Activated CD8-positive, alpha-beta memory T cell treated with anti-CD3 and anti-CD28 coated beads, Interleukin-2, amount 50 U/mL, for 4 hours (primary cell): ENCODE results near the gene USP10.
A peak's percentile ranks its signal among the peaks of the same experiment; 100 is the strongest.
"Not testable (repeated sequence)": the region's sequence is repeated elsewhere in the genome, so short reads cannot be mapped to it uniquely, and the experiment has no call there.

Experiments
- DNase-seq: peaks from one replicate; pipeline ENCODE4 v3.0.0-alpha.2; 2020

USP10 gene

GRCh38 chr16:84729716-84730320 lies 30.0 kb downstream of the USP10 start:
- DNase-seq: no peak

DNA sequence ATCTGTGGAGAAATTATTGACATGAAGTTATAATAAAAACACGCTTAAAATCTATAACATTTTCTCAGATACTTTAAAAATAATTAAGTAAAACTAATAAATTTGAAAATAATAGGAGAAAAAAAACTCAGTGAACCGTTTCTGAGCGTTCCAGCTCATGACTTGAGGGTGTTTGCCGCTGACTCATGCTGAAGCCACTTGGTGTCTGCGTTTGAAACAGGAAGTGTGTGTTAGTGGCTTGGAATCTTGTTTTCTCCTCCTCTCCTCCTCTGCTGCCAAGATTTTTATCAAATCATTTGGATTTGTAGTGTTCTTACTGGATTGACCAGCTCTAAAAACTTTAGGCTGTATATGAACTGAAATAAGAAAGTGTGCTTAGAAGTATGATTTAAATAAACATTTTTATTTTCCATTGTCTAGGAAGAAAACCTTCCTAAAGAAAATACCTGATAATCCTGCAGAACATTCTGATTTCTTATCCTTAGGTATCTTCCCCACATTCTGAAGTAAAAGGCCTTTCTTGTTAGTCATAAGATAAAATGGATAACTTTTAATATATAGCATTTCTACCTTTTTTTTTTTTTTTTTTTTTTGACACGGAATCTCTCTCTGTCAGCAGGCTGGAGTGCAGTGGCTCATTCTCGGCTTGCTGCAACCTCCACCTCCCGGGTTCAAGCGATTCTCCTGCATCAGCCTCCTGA lies 30.8 kb downstream of the USP10 start:
- DNase-seq: peak; percentile 43

DNA sequence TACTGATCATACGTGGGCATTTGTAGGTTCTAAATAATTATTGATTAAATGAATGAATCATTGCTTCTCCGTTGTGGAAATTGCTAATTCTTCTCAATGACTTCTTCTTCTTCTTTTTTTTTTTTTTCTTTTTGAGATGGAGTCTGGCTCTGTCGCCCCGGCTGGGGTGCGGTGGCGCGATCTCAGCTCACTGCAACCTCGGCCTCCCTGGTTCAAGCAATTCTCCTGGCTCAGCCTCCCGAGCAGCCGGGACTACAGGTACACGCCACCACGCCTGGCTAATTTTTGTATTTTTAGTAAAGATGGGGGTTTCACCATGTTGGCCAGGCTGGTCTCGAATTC lies 32.5 kb downstream of the USP10 start:
- not testable (repeated sequence) for DNase-seq

DNA sequence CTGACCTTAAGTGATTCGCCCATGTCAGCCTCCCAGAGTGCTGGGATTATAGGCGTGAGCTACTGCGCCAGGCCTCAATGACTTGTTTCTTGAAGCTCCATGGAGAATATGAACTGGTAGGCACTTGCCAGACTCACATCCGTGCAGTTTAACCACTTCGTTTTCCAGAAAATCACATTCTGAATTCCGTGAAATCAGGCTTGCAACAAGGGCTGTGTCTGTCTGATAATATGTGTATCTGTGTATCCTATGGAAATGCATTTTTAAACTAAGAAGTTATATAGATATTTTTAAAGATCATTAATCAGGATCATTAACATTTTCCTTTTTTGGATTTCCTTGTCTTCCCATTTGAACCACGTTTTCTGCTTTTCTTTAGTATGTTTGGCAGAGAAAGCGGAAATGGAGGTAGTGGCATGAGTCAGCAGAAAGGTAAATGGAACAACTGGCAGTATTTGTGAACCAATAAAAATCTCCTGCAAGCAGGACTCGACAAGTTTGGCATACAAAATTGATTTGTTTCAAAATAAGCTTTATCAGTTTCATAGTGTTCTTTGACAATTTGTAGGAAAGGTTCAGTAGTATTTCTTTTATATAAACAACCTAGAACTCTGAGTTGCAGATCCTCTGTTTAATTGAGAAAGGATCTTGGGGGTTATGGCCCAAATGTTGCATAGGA lies 33.0 kb downstream of the USP10 start:
- no peak for DNase-seq

- peak; percentile 44 for DNase-seq
These were observed 36.2 kb downstream of the USP10 start for GRCh38 chr16:84735849-84736586.

GRCh38 chr16:84737192-84738011 lies 37.6 kb downstream of the USP10 start:
- DNase-seq: no peak

DNA sequence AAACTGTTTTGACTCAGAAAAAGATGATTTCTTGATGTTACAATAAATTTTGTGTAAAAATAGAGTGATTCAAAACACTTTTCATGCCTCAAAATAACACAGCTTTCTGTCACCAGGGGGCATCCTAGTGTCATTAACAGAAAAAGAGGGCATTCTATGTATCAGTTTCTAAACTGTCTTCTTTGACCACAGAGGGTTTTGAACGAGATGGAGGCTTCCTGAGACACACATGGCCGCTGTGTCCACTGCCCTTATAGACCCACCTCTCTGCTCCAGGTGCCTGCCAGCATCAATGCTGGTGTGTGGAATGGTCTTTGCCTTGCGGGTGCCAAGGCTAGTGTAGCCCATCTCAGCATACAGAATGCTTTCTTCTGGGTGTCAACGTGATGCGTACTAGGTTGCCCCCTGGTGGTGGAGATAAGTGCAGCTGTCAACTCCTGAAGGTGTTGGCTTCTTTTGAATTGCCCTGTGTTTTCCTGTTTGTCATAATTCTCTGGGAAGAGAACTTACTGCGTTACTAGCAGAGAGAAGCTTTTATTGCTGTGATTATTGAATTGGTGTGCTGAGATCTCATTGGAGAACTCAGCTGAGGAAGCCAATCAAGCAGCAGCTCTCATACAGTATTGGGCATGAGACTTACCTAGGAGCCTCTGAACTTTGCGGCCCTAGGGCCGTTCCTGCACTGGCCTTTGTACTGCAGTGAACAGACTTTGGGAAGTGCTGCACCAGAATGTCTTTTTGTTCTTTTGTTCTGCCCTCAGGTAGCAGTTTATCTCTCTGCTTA lies 38.6 kb downstream of the USP10 start:
- peak; percentile 73 for DNase-seq

DNA sequence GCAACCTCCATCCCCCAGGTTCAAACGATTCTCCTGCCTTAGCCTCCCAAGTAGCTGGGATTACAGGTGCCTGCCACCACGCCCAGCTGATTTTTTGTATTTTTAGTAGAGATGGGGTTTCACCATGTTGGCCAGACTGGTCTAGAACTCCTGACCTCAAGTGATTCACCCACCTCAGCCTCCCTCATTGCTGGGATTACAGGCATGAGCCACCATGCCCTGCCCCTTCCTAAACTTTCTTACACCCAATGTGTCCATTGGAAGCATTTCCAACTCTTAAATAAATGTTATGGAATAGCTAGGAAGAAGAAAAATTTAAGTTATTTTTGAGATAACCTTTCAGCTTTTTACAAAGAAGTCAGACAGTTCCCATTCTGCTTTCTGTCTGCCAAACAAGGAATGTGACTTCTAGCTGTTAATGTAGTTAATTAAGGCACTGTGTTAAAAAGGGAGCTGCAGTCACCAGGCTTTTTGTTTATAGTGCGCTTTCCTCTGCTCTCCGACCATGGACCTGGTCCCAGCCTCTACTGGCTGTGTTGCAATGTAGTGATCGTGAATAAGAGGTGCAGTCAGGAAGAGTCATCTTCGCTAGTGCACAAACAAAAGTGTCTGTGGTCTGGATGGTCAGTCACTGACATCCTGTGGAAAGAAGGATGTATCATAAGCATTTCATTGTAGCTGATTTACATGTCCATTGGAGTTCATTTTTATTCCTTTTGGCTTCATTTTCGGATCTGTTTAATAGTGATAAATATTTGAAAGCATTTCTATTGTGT lies 39.7 kb downstream of the USP10 start:
- DNase-seq: no peak

DNA sequence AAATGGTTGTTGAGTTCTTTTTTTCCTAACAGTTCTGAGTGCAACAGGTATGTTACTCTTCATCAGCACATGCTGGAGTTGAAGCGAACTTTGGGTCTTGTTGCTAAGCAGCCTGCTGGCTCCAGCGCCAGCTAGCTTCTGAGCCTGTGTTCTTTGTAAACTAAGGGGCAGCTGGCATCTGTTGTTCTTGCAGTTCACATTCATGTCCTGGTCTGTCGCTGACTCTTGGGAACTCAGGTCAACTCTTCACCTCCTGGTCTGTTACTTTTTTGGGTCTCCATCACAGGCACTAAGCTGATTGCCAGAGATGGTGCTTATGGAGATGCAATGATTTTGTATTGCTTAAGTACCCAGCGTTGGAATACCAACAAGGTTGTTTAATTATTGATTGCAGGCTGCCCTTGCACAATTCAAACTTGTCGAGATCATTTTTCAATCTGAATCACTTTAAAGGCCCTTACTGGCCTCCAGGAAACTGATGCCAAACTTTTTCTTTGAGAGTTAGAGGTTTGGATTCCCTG lies 40.9 kb downstream of the USP10 start:
- DNase-seq: no peak

- DNase-seq: no peak
These were observed 41.6 kb downstream of the USP10 start for GRCh38 chr16:84741340-84741830.

- no peak for DNase-seq
These were observed 42.9 kb downstream of the USP10 start for GRCh38 chr16:84742641-84743092.

DNA sequence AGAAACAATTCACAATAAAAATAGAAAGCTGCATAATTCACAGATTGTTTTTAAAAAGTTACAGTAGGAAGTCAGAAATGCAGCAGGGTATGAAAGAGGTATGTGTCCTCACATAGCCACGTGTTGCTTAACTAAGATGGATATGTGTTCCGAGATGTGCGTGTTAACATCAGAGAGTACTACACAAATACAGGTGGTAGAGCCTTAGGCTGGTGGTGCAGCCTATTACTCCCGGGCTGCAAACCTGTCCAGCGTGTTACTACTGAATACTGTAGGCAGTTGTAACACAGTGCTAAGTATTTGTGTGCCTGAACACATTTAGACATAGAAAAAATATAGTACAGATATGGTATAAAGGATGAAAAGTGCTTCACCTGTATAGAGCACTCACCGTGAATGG lies 46.4 kb downstream of the USP10 start:
- no peak for DNase-seq

DNA sequence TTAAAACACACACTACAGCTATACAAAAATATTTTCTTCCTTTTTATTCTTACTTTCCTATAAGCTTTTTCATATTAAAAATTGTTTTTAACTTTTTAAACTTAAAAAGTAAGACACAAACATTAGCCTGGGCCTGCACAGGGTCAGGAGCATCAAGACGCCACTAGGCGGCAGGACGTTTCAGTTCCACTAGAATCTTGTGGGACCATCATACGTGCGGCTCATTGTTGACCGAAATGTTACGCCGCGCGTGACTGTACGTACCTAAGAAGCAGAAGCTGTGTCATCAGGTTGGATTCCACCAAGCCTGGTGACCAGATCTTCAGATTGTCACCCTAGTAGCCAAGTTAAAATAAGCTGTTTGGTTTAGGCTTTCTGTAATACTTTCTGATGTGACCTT lies 47.1 kb downstream of the USP10 start:
- no peak for DNase-seq

DNA sequence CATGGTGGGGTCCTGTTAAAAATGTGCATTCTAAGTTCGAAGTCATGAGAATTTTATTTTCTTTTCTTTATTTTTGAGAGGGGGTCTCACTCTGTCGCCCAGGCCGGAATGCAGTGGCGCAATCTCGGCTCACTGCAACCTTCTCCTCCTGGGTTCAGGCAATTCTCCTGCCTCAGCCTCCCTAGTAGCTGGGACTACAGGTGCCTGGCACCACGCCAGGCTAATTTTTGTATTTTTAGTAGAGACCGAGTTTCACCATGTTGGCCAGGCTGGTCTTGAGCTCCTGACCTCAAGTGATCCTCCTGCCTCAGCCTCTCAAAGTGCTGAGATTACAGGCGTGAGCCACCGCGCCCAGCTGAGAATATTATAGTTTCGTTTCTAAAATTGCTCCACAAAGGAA lies 48.4 kb downstream of the USP10 start:
- DNase-seq: not testable (repeated sequence)

DNA sequence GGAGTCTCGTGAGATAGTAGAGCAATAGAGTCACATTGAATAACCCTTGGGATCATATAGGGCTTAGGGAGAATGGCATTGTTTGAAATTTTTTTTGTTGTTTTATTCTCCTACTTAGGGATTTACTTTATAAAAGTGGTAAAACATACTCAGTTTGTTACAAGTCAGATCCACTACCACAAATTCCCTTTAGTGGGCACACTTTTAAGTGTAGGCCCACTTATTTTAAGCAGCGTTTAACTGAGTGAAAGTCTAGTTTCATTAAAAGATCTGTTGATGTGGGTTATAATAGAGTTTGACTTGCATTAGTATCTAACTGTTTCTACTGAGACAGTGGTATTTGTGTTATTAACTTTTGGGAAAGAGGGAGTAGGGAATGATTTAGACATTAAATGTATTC lies 49.3 kb downstream of the USP10 start:
- DNase-seq: no peak

- no peak for DNase-seq
These were observed 50.0 kb downstream of the USP10 start for GRCh38 chr16:84749815-84750214.

- no peak for DNase-seq
These were observed 50.8 kb downstream of the USP10 start for GRCh38 chr16:84750575-84750974.

DNA sequence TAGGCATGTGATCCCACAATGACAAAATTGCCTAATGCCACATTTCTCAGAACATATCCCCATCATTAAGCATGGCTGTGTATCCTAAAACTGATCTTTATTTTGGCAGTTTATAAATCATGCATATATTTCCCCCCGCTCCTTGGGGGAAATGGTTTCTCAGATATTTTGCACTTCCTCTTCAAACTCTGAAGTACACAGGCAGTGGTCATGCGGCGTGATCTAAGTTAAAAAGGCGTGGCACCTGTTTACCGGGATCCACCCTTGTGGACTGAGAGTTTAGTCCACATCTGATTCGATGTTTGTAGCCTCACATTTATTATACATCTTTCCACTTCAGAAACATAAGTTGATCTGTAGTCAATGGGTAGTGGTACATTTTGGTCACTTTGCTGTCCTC lies 51.4 kb downstream of the USP10 start:
- no peak for DNase-seq

DNA sequence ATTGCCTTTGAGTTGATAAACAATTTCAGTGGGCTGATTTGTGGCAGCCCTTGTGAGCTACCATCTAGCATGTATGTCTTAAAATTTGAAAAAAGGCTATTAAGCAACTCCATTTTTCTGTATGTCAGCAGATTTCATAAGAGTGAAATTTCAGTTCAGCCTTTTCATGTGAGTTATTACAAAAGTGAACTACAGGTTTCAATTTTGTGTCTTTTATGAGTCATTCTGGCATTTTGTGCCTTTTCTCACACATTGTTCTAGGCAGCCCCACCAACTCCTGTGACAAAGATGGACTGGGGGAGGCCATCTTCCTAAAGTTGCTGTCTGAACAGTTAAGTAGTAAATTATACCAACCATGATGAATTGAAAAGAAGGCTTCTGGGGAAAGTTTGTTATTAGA lies 52.1 kb downstream of the USP10 start:
- DNase-seq: no peak

DNA sequence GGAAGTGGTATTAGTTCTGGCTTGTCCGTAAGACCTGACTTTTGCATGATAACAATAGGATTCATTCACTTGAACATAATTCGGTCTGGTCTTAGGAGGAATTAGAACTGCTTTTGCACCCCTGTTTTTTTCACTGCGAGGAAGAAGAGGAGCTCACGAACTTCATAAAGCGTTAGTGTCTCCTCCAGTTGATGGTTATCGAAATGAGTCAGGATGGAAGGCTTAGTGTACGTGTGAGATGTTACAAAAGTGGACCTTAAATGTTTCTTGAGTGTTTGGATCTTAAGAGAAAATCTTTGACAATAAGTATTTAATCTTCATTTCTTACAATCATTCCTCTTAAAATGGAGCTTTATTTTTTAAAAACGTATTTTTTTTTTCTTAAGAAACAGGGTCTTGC lies 52.8 kb downstream of the USP10 start:
- DNase-seq: no peak
